Mesodermal cell (in vitro differentiated cells): ENCODE data around the gene AIM2.
A peak's percentile ranks its signal among the peaks of the same experiment; 100 is the strongest.
"Not testable (repeated sequence)": the region's sequence is repeated elsewhere in the genome, so short reads cannot be mapped to it uniquely, and the experiment has no call there.

Source experiments
- H3K27ac ChIP-seq: 2 replicates; pipeline ENCODE4 v1.7.0; 2013; ENCODE audit warnings: mild to moderate bottlenecking, low read depth, low read length, moderate library complexity; ENCODE audit not compliant: severe bottlenecking
- H3K36me3 ChIP-seq: 2 replicates; pipeline ENCODE4 v1.7.1; 2013; ENCODE audit warnings: mild to moderate bottlenecking, low read length, moderate library complexity; ENCODE audit not compliant: control insufficient read depth, insufficient read depth
- H3K4me1 ChIP-seq: one replicate; pipeline ENCODE4 v1.7.1; 2013; ENCODE audit warnings: mild to moderate bottlenecking, low read length; ENCODE audit not compliant: insufficient read depth, control insufficient read depth, poor library complexity, severe bottlenecking
- H3K4me3 ChIP-seq: 2 replicates; pipeline ENCODE4 v1.7.0; 2013; ENCODE audit warnings: low read length, control low read depth, mild to moderate bottlenecking; ENCODE audit not compliant: insufficient read depth, poor library complexity, severe bottlenecking; ENCODE audit errors: extremely low read depth
- H3K9me3 ChIP-seq: 2 replicates; pipeline ENCODE4 v1.7.1; 2013; ENCODE audit warnings: mild to moderate bottlenecking, low read length, moderate library complexity; ENCODE audit not compliant: control insufficient read depth
- WGBS, 2 experiments: methylation state at CpG; one replicate each; pipeline ENCODE4 v1.1.5; 2013; ENCODE audit warnings: missing lambda C conversion rate in 2 of 2; ENCODE audit not compliant: insufficient coverage in 2 of 2; 5-methylcytosine and 5-hydroxymethylcytosine counted together

Gene AIM2

DNA sequence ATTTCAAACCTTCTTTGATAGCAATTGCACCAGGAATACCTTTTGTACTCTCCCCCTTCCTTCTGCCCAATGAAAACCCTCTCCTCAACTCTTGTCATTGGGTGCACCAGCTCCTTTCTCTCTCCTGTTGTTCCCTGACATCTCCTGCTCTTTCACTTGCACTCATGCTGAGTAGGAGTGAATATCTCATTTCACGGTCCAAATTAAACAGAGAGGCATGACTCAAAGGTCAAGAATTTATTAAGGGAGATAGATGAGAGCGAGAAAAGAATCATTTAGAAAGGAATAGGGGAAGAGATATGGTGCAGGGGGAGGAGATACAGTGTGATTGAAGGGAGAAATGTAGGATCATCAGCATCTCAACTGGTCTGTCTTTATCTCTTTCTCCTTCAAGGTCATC lies 22.1 kb downstream of the AIM2 start:
- H3K36me3 ChIP-seq = peaks cover 40% of the 10 kb centered on the region
- H3K4me1 ChIP-seq = no peaks in the 10 kb centered on the region
- H3K4me3 ChIP-seq = no peak overlapping the region
- 65 to 78% methylated on average over 2 of the region's 2 CpGs for WGBS, 2 experiments
- no peak overlapping the region for H3K27ac ChIP-seq
- no peaks in the 10 kb centered on the region for H3K9me3 ChIP-seq

DNA sequence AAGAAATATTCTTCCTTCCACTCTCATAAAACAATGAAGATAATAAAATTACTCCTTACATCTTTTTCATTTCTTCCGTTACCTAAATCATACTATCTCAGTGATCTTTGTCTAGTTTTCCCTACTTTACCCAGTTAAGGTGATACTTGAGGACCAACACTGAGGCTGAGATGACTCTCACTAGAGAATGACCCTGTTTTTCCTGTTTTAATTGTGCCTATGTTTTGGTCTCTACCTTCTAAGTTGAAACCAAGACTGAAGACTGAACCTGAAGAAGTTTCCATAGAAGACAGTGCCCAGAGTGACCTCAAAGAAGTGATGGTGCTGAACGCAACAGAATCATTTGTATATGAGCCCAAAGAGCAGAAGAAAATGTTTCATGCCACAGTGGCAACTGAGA lies 25.1 kb downstream of the AIM2 start:
- Histone ChIP-seq H3K9me3 (no peaks in the 10 kb centered on the region), H3K4me3 (no peak overlapping the region), H3K4me1 (no peaks in the 10 kb centered on the region), H3K27ac (no peak overlapping the region), H3K36me3 (peaks cover 48% of the 10 kb centered on the region)
- 95 to 100% methylated on average over 2 of the region's 2 CpGs for WGBS, 2 experiments

DNA sequence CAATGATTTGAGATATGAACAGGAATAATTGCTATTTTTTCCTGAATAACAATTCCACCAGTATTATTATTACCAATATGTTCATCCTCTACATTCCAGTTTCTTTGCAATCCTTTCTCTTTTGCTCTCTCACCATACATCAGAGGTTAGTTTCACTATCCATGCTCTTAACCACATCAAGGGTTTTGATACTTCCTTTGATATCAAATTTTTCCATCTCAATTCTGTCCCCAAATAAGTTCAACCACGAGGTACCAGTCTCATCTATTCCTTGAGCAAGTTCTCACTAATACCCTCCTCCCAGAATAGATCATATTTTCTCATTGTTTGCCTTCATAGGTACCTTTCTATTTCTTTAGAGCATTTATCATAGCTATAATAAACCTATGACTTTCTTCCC lies 30.1 kb downstream of the AIM2 start:
- WGBS, 2 experiments = 100% methylated on average over 1 of the region's 1 CpG; no CpG with 5 or more reads in 1 of the 2 experiments
- H3K4me3 ChIP-seq, H3K27ac ChIP-seq, H3K4me1 ChIP-seq, H3K9me3 ChIP-seq: not testable (repeated sequence)
- H3K36me3 ChIP-seq = peaks cover 26% of the 10 kb centered on the region

DNA sequence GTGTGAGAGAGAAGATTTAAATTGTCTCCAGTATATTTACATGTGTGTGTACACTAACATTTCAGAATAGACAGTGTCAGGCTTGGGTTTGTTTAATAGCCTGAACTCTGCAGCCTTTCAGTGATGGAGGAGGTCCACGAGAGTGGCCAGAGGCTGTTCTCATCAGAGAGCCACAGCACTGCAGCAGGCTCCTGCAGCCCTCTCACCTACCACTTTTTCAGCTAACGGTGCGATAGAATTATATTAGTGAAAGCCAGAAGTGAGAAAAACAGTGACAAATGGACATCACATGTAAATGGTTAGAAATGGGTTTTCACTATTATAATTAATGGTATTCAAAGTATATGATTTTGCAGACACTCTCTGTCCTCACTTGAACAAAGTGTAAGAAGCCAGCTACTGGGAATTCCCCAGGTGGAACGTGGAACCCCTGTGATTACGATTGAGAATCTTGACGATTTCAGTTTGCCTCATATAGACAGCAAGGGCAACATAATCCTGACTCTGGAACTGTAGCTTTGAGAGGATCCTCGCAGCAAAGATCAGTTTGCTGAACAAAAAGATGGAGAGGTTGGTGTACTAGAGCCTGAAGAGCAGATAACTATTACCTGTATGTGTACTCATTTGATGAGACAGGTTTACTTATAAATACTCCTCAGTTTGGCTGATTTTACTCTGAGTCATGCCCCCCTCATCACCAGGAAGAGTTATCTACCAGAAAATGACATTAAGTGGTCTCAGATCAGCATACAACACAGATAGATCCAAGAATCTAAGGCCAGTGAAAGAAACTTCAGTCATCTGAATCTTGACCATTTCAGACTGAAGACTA lies 35.5 kb downstream of the AIM2 start:
- Histone ChIP-seq H3K36me3 (peaks cover 29% of the 10 kb centered on the region), H3K4me3 (no peak overlapping the region), H3K4me1 (no peaks in the 10 kb centered on the region), H3K9me3 (no peaks in the 10 kb centered on the region), H3K27ac (no peak overlapping the region)
- WGBS, 2 experiments = 93 to 98% methylated on average over 3 to 4 of the region's 7 CpGs

DNA sequence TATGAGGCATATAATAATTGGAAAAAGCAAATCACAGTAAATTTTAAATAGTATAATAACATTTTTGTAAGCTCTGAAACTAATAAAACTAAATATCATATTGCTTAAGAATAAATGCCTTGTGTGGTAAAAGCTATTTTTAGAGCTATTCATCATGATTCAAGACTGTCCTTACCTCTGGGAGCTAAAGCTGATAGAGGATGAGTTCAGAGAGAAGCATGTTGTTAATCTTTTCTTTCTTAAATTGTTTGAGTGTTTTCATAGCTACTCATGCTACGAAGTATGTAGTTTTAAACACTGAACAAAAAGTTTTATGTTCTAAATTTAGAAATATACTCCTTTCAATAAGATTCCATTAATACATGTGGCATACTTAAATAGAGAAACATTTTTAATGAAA lies 36.4 kb downstream of the AIM2 start:
- Histone ChIP-seq H3K27ac (no peak overlapping the region), H3K9me3 (no peaks in the 10 kb centered on the region), H3K36me3 (peaks cover 33% of the 10 kb centered on the region), H3K4me1 (no peaks in the 10 kb centered on the region), H3K4me3 (no peak overlapping the region)
- no CpG with 5 or more reads among the region's 1 CpG for WGBS, 2 experiments

DNA sequence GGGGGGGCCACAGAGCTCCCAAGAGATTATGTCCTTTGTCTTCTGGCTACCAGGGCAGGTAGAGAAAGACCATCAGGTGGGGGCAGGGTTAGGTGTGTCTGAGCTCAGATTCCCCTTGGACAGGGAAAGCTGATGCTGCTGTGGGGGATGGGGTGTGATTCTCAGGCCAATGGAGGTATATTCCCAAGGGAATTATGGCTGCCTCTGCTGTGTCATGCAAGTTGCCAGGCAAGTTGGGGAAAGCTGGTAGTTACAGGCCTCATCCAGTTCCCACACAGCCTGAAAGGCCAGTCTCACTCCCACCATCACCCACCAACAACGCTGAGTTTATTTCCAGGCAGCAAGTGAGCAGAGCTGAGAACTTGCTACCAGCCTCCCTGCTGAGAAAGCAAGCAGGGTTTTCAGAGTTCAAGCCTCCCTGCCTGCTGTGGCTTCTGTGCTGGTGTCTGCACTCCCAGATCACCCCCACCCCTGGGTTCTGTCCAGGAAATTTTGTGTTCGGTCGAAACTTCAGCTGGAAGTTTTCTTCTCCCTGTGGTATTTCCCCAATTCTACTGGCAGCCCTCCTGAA lies 45.6 kb downstream of the AIM2 start:
- WGBS, 2 experiments = 87 to 90% methylated on average over 2 to 3 of the region's 3 CpGs
- Histone ChIP-seq H3K27ac (no peak overlapping the region), H3K4me3 (no peak overlapping the region), H3K4me1 (no peaks in the 10 kb centered on the region), H3K36me3 (peaks cover 47% of the 10 kb centered on the region), H3K9me3 (no peaks in the 10 kb centered on the region)

DNA sequence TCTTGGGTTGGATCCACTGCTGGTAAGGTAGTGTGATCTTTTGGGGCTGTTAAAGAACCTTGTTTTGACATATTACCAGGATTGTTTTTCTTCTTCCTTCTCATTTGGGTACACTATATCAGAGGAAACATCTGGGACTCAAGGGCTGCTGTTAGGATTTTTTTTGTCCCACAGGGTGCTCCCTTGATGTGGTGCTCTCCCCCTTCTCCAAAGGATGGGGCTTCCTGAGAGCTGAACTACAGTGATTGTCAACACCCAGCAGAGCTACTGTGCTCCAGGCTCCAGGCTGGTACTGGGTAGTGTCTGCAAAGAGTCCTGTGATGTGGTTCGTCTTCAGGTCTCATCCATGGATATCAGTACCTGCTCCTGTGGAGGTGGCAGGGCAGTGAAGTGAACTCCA lies 46.3 kb downstream of the AIM2 start:
- H3K27ac ChIP-seq = no peak overlapping the region
- 88 to 91% methylated on average over 1 of the region's 1 CpG for WGBS, 2 experiments
- H3K4me3 ChIP-seq = no peak overlapping the region
- peaks cover 44% of the 10 kb centered on the region for H3K36me3 ChIP-seq
- no peaks in the 10 kb centered on the region for H3K4me1 ChIP-seq
- no peaks in the 10 kb centered on the region for H3K9me3 ChIP-seq

DNA sequence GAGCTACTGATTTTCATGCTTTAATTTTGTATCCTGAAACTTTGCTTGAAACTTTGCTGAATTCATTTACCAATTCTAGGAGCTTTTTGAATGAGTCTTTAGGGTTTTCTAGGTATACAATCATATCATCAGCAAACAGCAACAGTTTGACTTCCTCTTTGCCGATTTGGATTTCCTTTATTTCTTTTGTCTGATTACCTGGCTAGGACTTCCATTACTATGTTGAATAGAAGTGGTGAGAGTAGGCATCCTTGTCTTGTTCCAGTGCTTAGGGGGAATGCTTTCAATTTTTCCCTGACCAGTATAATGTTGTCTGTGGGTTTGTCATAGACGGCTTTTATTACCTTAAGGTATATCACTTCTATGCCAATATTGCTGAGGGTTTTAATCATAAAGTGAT lies 49.7 kb downstream of the AIM2 start:
- H3K27ac ChIP-seq, H3K9me3 ChIP-seq, H3K4me1 ChIP-seq, H3K4me3 ChIP-seq: not testable (repeated sequence)
- WGBS, 2 experiments = no CpG with 5 or more reads among the region's 2 CpGs
- H3K36me3 ChIP-seq = peaks cover 20% of the 10 kb centered on the region

DNA sequence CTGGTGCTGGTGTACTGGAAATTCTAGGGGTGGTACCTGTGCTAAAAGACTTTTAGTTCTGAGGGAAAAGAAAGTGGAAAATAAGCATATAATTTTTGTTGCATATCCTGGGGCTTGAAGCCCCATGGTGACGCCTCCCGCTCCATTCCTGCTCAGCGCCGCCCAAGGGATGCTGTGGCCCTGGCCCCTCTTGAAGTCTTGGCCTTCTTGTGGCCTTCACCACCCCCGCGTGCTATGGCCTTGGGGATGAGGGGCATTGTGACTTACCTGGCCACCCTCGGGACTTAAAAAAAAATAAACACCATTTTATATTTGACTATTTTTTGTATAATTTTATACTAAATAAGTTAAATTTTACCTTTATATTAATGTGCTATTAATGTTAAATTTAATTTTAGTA lies 51.5 kb downstream of the AIM2 start:
- Histone ChIP-seq H3K27ac (no peak overlapping the region), H3K36me3 (peaks cover 16% of the 10 kb centered on the region), H3K4me1 (no peaks in the 10 kb centered on the region), H3K9me3 (no peaks in the 10 kb centered on the region), H3K4me3 (no peak overlapping the region)
- WGBS, 2 experiments = 90 to 100% methylated on average over 2 to 4 of the region's 7 CpGs

DNA sequence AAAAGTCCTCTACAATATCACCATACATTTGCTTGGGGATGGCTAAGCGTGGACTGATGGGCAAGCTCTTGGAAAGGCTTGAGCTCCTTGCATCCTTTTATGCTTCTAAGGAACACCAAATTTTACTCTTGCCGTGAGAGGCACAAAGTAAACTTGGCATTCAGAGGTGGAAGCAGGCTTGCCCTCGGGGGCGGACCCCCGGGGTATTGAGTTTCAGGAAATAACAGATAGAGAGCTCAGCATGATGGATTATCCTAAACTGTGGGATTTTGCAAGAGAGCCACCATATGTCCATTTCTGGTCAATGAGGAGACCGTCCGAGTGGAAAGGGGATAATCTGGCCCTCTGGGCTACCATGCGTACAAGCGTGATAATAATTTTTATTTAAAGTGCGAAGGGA lies 52.8 kb downstream of the AIM2 start:
- Histone ChIP-seq H3K9me3 (no peaks in the 10 kb centered on the region), H3K4me1 (no peaks in the 10 kb centered on the region), H3K4me3 (no peak overlapping the region), H3K27ac (no peak overlapping the region), H3K36me3 (peaks cover 23% of the 10 kb centered on the region)
- WGBS, 2 experiments = 84 to 91% methylated on average over 6 to 9 of the region's 10 CpGs

DNA sequence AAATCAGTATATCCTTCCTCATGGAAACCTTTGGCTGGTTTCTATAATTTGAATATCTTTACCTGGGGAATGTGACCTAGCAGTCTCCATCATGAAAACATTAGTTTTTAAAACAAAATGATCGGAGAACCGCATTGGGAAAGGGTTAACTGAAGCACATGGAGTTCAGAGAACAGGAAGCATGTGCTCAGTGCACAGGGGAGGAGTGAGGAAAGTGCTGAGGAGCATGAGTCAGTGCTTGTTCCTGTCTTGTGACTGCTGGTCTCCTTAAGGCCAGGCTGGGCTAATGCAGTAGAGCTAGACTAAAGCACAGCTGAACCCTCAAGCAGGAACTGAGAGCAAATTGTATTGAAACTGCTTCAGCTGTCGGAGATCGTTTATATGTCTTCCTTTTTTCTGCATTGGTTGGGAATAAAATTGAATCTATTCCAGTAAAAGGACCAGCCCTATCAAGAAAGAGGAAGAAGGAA lies 61.1 kb downstream of the AIM2 start:
- H3K9me3 ChIP-seq = no peaks in the 10 kb centered on the region
- peak overlapping the region; percentile 18 for H3K27ac ChIP-seq
- WGBS, 2 experiments = 88 to 96% methylated on average over 2 to 4 of the region's 4 CpGs
- peaks cover 58% of the 10 kb centered on the region for H3K36me3 ChIP-seq
- H3K4me1 ChIP-seq = peaks cover 8% of the 10 kb centered on the region
- no peak overlapping the region for H3K4me3 ChIP-seq
